Activated gamma-delta T cell treated with Interleukin-2 at 50 U/mL for 16 hours (primary cell): ENCODE data around the gene RHEX.
"Not testable (repeated sequence)": the region's sequence is repeated elsewhere in the genome, so short reads cannot be mapped to it uniquely, and the experiment has no call there.

Experiments
- DNase-seq: peaks from one replicate; pipeline ENCODE4 v3.0.0-alpha.2; 2020

Gene RHEX

DNA sequence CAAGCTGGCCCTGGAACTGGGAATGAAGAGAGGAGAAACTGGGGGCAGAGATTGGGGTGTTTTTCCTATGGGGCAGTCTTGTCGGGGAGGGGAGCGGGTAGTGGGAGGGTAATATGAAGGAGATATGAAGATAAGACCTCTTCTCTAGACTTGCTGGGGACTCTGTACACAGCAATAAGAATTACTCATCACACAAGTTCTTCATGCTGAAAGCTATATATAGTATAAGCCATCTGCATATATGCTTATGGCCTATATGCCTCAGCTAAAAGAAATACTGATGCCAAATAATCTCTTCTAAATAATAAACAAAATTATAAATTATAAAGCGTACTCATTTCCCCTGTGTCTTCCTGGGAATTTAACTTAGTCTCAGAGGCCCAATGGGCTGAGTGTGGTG is 7.9 kb downstream of the RHEX start:
- DNase-seq = no peak

GRCh38 chr1:206062464-206062863 is 9.5 kb downstream of the RHEX start:
- DNase-seq = no peak

DNA sequence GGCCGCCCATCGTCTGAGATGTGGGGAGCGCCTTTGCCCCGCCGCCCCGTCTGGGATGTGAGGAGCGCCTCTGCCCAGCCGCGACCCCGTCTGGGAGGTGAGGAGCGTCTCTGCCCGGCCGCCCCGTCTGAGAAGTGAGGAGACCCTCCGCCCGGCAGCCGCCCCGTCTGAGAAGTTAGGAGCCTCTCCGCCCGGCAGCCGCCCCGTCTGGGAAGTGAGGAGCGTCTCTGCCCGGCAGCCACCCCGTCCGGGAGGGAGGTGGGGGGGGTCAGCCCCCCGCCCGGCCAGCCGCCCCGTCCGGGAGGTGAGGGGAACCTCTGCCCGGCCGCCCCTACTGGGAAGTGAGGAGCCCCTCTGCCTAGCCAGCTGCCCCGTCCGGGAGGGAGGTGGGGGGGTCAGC is 11.0 kb downstream of the RHEX start:
- not testable (repeated sequence) for DNase-seq

- not testable (repeated sequence) for DNase-seq
These were observed 11.5 kb downstream of the RHEX start for GRCh38 chr1:206064501-206064900.

DNA sequence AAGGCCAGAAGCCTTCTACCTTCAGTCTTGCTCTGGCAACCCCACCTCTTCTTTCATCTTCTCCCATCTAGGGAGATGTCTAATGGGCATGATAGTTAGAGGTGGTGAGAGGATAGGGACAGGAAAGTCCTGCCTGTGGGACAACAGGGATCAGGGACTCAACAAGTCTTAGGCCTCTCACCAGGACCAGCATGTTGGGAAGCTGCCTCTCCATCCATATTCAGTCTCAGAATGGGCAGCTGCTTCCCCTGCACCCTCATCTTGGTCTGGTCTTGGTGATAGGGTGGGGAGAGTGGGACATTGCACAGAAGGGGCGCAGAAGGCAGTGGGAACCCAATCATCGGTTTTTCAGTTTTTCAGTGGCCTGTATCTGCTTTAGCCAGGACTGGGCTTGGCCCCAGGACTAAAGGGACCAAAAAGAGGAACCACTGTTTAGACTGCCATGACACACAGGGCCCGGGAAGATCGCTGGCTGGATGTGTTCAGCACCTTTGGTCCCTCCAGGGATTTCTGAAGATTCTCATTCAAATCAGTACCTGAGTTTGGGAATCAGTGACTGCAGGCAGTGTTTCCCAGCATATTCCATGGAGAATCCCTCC is 12.7 kb downstream of the RHEX start:
- DNase-seq = no peak

DNA sequence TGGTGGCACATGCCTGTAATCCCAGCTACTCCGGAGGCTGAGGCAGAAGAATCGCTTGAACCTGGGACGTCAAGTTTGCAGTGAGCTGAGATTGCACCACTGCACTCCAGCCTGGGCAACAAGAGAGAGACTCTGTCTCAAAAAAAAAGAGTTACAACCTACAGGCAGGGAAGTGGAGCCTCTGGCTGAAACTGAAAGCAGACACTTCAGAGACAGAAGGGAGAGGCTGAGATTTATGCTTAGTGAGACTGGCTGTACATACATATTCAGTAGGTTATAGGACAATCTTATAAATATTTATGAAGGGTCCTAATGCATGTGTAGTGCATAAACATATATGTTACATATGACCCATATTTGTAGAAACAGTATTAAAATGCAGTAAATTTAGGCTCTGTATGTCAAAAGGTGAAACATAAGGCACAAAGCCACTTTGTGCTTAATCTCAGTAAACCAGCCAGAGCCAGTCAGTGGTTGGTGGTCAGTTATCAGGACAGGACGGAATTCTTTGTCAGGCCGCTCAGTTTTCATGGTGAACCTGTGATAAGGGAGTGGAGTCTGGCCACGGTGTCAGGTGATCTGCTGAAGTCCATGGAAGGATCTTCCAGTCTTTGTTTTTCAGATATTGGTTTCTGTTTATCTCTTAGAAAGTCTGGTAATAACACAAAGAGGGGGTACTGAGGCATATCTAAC is 13.7 kb downstream of the RHEX start:
- no peak for DNase-seq

DNA sequence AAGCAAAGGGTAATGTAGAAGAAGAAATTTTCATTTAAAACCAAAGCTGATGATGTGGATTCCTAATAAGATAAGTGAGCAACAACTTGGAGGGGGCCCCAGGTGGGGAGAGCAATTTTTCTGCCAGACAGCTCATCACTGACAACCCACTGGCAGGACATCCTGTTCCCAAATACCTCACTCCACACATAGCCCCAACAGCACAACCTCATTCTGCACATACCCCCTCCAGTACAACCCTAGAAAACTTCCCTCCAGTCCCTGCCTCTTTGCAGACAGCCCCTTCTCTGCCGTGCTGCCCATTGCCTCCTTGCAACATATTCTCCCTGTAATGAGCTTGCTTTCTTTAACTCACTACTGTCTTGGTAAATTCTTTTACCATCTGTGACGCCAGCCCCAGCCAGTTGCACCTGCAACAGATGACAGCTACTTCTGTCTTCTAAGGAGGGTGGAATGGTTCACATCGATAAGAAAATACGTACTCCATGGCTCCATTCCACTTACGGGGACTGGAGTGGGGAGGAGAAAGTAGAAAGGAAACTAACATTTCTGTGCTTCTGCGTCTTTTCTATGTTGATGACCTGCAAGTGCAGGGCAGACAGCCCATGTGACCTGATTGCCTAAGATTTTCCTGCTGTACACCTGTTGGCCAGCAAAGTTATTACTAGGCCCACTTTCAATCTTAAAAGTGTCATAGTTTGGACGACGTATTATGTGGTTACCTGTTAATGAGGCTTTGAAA is 14.7 kb downstream of the RHEX start:
- DNase-seq = no peak

GRCh38 chr1:206068314-206068713 is 15.3 kb downstream of the RHEX start:
- DNase-seq = no peak

DNA sequence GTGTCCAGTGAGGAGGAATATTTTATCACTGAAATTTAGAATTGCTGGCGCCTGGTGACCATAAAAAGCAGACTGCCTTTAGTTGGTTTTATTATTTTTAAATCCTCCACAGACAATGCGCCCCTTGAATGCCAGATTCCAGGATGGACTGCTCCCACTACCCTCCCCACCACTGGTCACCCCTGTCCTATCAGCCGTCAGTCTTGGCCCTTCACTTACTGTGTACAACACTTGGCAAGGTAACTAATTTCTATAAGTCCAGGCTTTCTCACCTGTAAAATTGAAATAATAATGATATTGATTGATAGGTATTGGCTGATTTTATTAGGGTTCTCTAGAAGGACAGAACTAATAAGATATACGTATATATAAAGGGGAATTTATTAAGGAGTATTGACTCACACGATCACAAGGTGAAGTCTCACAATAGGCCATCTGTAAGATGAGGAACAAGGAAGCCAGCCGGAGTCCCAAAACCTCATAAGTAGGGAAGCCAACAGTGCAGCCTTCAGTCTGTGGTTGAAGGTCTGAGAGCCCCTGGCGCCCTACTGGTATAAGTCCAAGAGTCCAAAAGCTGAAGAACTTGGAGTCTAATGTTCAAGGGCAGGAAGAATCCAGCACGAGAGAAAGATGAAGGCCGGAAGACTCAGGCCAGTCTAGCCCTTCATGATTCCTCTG is 17.8 kb downstream of the RHEX start:
- DNase-seq = no peak

DNA sequence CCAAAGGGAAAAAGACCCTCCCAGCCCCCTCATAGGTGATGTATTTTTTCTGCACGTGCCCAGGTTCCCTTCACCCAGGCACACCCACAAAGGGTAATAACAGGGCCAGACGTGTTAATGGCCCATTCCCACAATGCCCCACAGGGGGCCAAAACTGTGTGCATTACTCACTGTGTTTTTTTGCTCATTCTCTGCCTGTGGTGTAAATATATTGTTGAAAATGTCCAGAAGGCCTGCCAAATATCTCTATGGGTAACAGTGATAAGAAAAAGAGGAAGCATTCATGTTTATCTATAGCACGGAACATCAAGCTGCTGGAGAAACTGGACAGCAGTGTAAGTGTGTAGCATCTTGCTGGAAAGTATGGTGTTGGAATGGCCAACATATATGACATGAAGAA is 21.9 kb downstream of the RHEX start:
- DNase-seq = no peak

- DNase-seq = no peak
These were observed 23.1 kb downstream of the RHEX start for GRCh38 chr1:206075786-206076755.

DNA sequence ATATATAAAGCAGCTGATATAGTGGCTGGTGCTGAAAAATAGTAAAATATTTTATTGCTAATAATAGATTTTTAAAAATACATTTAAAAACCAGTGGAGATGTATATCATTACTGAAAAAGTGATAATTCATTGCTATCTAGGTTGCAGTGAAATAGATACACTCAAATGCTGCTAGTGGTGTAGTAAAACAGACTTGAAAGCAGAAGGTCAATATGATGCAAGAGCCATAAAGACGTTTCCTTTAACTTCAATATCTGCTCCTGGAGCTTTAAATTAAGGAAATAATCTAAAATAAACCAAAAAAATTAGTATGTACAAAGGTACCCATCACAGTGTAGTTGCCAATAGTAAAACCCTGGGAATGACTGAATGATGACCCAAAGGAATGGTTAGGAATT is 26.2 kb downstream of the RHEX start:
- DNase-seq = no peak

DNA sequence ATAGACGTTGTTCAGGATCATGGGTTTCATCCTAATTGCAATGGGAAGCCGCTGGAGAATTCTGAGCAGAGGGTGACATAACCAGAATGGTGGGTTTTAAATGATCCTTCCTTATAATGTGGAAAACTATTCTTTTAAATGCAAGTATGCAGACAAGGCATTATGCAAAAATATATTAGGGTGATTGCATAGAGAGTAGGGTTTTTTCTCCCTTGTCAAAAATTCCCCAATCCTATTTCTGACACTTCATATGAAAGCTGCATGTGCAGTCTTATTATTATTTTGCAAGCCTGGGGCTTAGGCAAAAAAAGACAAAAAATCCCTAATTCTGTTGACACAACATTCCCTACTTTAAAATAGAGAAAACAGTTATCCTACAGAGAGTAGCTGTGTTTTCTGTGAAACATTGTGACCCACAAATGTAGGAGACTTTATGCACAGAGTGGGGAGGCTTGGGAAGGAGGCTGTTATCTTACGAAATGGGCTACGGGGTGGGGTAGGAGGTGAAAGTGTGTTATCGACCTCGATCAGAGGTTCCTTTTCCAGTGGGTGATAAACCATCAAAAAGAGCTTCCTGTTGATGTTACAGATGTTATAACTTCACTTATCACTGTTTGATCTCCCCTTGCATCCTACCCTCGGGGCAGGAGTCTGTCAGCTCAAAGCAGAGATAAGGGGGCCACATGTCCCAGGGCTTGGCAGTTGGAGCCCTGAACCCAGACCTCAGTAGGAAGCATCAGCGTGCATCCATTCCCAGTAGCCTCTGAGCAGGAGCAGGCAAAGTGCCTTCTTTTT is 27.2 kb downstream of the RHEX start:
- DNase-seq = no peak

DNA sequence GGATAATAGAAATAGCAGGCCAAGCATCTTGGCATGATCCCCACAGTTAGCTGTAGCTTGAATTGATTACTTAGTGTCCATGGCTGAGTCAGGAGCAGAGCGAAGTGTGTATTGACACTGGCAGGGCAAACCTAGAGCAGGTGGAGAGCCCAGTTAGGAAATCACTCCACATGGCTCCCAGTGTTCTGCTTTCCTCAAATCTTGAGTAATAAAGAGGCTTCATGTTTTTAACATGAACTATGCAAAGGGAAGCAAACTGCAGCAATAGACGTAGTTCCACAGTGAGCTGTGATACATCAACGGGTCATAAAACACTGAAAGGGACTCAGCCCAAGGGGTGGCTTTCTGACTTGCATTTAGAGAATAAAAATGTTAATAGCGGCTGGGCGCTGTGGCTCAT is 28.9 kb downstream of the RHEX start:
- no peak for DNase-seq

DNA sequence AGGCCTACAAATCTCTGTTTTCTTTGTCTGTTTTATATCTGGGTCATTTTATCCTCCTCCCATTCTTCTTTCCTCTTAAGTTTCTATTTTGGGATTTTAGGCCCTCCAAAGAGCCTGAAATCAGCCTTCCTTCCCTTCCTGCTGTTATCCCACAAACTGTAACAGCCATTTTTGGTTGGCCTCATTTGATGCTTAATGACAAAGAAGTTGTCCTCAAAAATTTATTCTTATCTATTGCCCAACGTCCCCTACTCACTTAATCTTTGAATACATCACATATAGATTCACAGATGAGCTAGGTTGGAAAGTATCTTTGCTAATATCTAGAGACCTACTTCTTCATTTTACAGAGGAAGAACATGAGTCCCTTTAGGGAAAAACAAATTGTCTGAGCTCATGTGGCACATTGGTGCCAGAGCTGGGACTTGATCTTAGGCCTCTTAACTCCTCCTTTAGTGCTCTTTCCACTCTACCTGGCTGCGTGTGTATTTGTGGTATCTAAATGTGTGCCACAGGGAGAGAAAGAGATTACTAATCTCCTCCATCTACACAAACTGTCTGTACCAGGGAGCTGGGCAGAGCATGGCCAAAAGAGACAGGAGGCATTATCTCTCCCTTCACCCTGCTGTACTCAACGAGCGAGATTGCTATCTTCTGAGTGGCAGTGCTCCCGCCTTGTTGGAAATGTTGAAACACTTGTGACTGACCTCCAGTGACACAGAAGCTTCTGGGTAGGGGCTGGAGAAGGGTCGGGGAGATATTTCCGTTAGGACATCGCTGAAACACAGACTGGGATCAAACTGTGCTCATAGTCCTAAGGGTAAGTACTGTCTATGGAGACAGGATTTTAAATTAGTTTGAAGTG is 30.1 kb downstream of the RHEX start:
- no peak for DNase-seq

DNA sequence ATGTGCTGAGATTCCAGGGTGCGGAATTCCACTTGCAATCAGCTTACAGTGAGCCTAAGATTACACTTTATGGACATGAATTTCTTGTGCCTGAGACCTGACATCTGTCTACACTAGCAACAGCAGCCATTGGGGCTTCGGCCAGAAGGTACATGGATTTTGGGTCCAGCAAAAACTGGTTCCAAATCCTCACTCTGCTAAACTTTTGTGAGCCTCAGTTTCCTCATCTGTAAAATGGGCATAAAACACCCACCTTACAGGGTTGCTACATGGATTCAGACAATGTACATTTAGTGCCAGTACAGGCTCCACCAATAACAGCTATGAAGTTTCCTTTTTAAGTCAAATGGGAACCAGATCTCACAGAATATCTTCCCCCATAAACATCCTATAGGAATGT is 30.8 kb downstream of the RHEX start:
- DNase-seq = no peak

GRCh38 chr1:206087091-206087490 is 34.1 kb downstream of the RHEX start:
- DNase-seq = no peak

GRCh38 chr1:206089341-206089740 is 36.4 kb downstream of the RHEX start:
- DNase-seq = no peak

DNA sequence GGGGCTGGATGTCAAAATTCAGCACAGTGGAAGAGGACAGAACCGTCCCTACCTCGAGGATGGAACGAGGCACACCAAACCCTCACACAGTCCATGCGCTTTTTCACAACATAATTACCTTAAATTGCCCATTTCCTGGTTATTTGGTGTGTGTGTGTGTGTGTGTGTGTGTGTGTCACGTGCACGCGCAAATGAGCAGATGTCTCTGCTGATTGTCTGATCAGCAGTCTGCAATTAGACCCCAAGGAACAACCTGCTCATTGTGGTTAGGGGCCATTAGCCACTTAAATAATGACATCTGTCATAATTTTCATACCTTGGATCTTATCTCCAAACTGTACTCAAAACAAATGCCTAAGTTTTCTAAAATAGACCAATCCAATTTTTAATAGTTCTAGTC is 41.1 kb downstream of the RHEX start:
- no peak for DNase-seq

DNA sequence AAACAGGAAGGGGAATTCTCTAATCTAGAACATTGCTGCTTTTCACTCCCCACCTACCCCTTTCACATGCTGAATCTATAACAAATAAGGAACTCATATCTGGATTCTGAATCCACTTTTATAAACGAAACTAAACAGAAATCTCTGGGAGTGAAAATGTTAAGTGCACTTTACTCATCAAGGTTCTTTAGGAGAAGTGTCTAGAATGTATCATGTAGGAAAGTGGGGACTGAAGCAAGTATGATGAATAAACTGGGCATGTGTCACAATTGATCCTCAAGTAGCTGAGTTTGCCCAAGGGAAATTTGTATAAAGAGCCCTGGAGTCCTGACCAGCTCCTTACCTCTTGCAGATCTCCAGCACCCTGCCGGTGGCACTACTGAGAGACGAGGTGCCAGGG is 44.4 kb downstream of the RHEX start:
- no peak for DNase-seq
